ENCODE results near the gene CCDC27. TPM values are rescaled to one million over a fixed set of nuclear protein-coding genes. Genes with fewer than 3 reads are reported as not detected.

Gene CCDC27
- total and polyA plus RNA-seq, 2 of the 8 experiments (the other 6 are each of a cell fraction or from before 2014, with no cell fraction given), result 0.15 TPM; not detected in 1

DNA sequence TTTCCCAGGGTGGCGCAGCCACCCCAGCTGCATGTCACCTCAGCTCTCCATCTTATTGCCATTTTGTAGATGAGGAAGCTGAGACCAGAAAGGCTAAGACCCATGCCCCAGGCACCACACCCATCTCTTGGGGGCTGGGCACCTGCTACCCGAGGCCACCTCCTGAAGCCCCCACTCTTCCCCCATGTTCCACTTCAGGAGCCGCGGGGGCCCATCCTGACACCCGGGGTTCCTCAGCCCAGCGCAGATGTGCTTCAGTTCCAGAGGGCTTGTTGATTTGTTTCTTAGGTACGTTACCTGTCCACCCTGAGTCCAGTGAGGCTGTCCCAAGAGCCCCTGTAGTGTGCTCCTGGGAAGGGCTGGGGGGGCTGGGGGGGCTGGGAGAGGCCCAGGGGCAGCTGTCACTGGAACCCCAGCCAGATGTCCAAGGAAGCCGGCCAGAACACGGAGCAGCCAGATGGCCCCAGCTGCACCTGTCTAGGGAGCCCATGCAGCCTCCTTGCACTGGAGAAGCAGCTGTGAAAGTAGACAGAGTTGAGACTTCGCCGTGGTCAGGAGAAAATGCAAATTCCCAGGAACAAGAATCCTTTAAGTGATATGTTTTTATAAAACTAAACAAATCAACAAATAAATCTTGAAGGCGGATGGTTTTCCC, 17.1 kb upstream of the CCDC27 start (continued):
- TF ChIP-seq CBX5 (IDR thresholded peaks at IDR 0.05; ENCODE audit: low read depth, low read length), result no peak
- TF ChIP-seq JUND (IDR thresholded peaks at IDR 0.05; ENCODE audit: low read length), result no peak
- no peak for TF ChIP-seq BCL11A (IDR thresholded peaks at IDR 0.05; ENCODE audit: low read depth in 2 of 2, low read length in 2 of 2)

Measured in H1 (cell line).